Testis (tissue), 2 donors: ENCODE measurements around the gene INPP5A.

Source experiments
- POLR2A ChIP-seq: fragments of 450-650 bp; IDR thresholded peaks from one replicate; pipeline ENCODE4 v1.6.1; 2017; ENCODE audit warnings: antibody characterized with exemption, mild to moderate bottlenecking, moderate library complexity
- TF ChIP-seq, protein P1 (sequence below), 3 experiments: fragments of 450-650 bp in 2 of 3; fragments of 200-600 bp in 1 of 3; sonication (generic) in 1 of 3; IDR thresholded peaks; one replicate each; pipeline ENCODE4 v1.5.1; 2016 to 2019; ENCODE audit warnings: antibody characterized with exemption in 3 of 3, mild to moderate bottlenecking in 2 of 3, moderate library complexity in 1 of 3

DNA sequence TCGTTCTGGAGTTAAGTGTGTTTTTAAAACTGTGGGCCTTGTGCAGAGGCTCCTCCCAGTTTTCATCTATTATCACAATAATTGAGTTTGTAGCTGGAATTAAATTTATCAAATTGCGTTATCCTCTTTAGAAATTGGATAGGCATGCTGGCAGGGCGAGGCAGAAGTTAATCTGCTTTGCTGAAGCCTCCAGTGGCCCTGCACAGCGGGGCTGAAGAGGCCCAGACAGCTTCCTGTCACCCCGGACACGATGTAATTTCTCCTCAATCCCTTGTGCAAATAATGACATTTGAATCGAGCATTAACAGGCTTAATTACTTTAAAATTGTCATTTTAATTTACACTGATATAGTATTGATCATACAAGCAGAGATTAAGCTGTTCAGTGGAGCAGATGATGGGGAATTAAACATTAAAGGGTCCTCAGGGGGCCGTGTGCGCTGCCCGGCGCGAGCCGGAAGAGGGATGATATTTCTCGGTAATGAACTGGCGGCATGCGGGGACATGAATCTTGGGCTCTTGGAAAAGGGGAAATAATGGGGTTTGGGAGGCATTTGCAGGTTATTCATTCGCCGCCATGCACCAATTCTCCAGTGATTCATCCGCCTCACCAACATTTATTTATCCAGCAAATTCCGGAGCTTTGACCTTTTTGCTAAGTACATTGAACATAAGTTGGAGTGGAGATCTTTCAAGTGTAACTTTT is 129.9 kb downstream of the INPP5A start:
- TF ChIP-seq, protein P1, sequence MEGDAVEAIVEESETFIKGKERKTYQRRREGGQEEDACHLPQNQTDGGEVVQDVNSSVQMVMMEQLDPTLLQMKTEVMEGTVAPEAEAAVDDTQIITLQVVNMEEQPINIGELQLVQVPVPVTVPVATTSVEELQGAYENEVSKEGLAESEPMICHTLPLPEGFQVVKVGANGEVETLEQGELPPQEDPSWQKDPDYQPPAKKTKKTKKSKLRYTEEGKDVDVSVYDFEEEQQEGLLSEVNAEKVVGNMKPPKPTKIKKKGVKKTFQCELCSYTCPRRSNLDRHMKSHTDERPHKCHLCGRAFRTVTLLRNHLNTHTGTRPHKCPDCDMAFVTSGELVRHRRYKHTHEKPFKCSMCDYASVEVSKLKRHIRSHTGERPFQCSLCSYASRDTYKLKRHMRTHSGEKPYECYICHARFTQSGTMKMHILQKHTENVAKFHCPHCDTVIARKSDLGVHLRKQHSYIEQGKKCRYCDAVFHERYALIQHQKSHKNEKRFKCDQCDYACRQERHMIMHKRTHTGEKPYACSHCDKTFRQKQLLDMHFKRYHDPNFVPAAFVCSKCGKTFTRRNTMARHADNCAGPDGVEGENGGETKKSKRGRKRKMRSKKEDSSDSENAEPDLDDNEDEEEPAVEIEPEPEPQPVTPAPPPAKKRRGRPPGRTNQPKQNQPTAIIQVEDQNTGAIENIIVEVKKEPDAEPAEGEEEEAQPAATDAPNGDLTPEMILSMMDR (IDR thresholded peaks at IDR 0.05): no peak
- no peak for TF ChIP-seq POLR2A
